HepG2 (cell line): ENCODE results near the gene SLC6A8. TPM values are rescaled to one million over a fixed set of nuclear protein-coding genes. Genes with fewer than 3 reads are reported as not detected.

Experiments used
- AHR ChIP-seq: IDR thresholded peaks from 2 replicates; pipeline ENCODE4 v1.6.1; 2018; ENCODE audit warnings: missing genetic modification reagents, missing compliant biosample characterization
- BORCS8-MEF2B ChIP-seq: sonication (generic); formaldehyde crosslinking; IDR thresholded peaks from 2 replicates; pipeline ENCODE4 v1.8.0; 2022; ENCODE audit warnings: mild to moderate bottlenecking, missing genetic modification reagents
- ETV5 ChIP-seq: IDR thresholded peaks from 2 replicates; pipeline ENCODE4 v1.6.1; 2018; ENCODE audit warnings: missing biosample characterization, missing genetic modification reagents, inconsistent platforms, borderline replicate concordance
- HDAC2 ChIP-seq: sonication (generic); formaldehyde crosslinking; IDR thresholded peaks from 2 replicates; pipeline ENCODE4 v1.4.0; 2020; ENCODE audit warnings: missing genetic modification reagents
- HES4 ChIP-seq: sonication (generic); formaldehyde crosslinking; IDR thresholded peaks from 2 replicates; pipeline ENCODE4 v1.9.0; 2021; ENCODE audit warnings: mild to moderate bottlenecking, missing genetic modification reagents, borderline replicate concordance
- ISL2 ChIP-seq: sonication (generic); formaldehyde crosslinking; IDR thresholded peaks from 2 replicates; pipeline ENCODE4 v1.5.0; 2020; ENCODE audit warnings: missing genetic modification reagents
- KDM3A ChIP-seq: IDR thresholded peaks from 2 replicates; pipeline ENCODE4 v1.6.1; 2018; ENCODE audit warnings: low read depth, missing compliant biosample characterization
- MED8 ChIP-seq: sonication (generic); formaldehyde crosslinking; IDR thresholded peaks from 2 replicates; pipeline ENCODE4 v1.8.1; 2023; ENCODE audit warnings: mild to moderate bottlenecking, missing genetic modification reagents; ENCODE audit not compliant: insufficient replicate concordance
- MEIS2 ChIP-seq: sonication (generic); formaldehyde crosslinking; IDR thresholded peaks from 2 replicates; pipeline ENCODE4 v1.9.0; 2021; ENCODE audit warnings: mild to moderate bottlenecking, missing genetic modification reagents
- NR1H2 ChIP-seq: sonication (generic); formaldehyde crosslinking; IDR thresholded peaks from 2 replicates; pipeline ENCODE4 v1.8.1; 2022; ENCODE audit warnings: low read depth, missing genetic modification reagents, borderline replicate concordance
- PHF21A ChIP-seq: sonication (generic); formaldehyde crosslinking; IDR thresholded peaks from 2 replicates; pipeline ENCODE4 v1.5.0; 2020; ENCODE audit warnings: mild to moderate bottlenecking, missing genetic modification reagents
- PITX1 ChIP-seq: sonication (generic); formaldehyde crosslinking; IDR thresholded peaks from 2 replicates; pipeline ENCODE4 v1.5.1; 2020; ENCODE audit warnings: mild to moderate bottlenecking, missing genetic modification reagents
- POLR2AphosphoS5 ChIP-seq: IDR thresholded peaks from 2 replicates; pipeline ENCODE4 v1.6.1; 2012; ENCODE audit warnings: low read depth, low read length
- RAD21 ChIP-seq: fragments of 450-650 bp; formaldehyde crosslinking; IDR thresholded peaks from 2 replicates; pipeline ENCODE4 v1.5.0; 2020; ENCODE audit warnings: mild to moderate bottlenecking
- RAD51 ChIP-seq: fragments of 450-650 bp; IDR thresholded peaks from 2 replicates; pipeline ENCODE4 v1.6.1; 2016; ENCODE audit warnings: borderline replicate concordance
- RFXAP ChIP-seq: sonication (generic); formaldehyde crosslinking; IDR thresholded peaks from 2 replicates; pipeline ENCODE4 v1.4.0; 2020; ENCODE audit warnings: missing genetic modification reagents, borderline replicate concordance
- RXRB ChIP-seq: IDR thresholded peaks from 2 replicates; pipeline ENCODE4 v1.6.1; 2016; ENCODE audit warnings: borderline replicate concordance, missing genetic modification reagents, missing compliant biosample characterization
- SAP130 ChIP-seq: IDR thresholded peaks from 2 replicates; pipeline ENCODE4 v1.6.1; 2016; ENCODE audit warnings: low read depth
- SIN3B ChIP-seq: fragments of 150-350 bp; IDR thresholded peaks from 2 replicates; pipeline ENCODE4 v1.6.1; 2014; ENCODE audit warnings: low read length
- SP2 ChIP-seq: sonication (generic); formaldehyde crosslinking; IDR thresholded peaks from 2 replicates; pipeline ENCODE4 v1.5.1; 2020; ENCODE audit warnings: mild to moderate bottlenecking, missing genetic modification reagents
- TBX2 ChIP-seq: sonication (generic); formaldehyde crosslinking; IDR thresholded peaks from 2 replicates; pipeline ENCODE4 v1.5.0; 2020; ENCODE audit warnings: missing genetic modification reagents, mild to moderate bottlenecking, borderline replicate concordance
- TGIF2 ChIP-seq: IDR thresholded peaks from 2 replicates; pipeline ENCODE4 v1.6.1; 2016; ENCODE audit warnings: control low read depth, missing compliant biosample characterization
- ZFP36L1 ChIP-seq: sonication (generic); formaldehyde crosslinking; IDR thresholded peaks from 2 replicates; pipeline ENCODE4 v1.8.0; 2022; ENCODE audit warnings: mild to moderate bottlenecking, missing genetic modification reagents, moderate library complexity
- ZFP36L2 ChIP-seq: sonication (generic); formaldehyde crosslinking; IDR thresholded peaks from 2 replicates; pipeline ENCODE4 v1.4.0; 2020; ENCODE audit warnings: missing genetic modification reagents
- ZFP82 ChIP-seq: sonication (generic); formaldehyde crosslinking; IDR thresholded peaks from 2 replicates; pipeline ENCODE4 v1.5.1; 2020; ENCODE audit warnings: mild to moderate bottlenecking, missing genetic modification reagents, borderline replicate concordance
- ZNF138 ChIP-seq: sonication (generic); formaldehyde crosslinking; IDR thresholded peaks from 2 replicates; pipeline ENCODE4 v1.5.0; 2020; ENCODE audit warnings: mild to moderate bottlenecking, low read depth, missing genetic modification reagents
- ZNF556 ChIP-seq: sonication (generic); formaldehyde crosslinking; IDR thresholded peaks from 2 replicates; pipeline ENCODE4 v1.4.0; 2020; ENCODE audit warnings: mild to moderate bottlenecking, missing genetic modification reagents, borderline replicate concordance
- ZNF580 ChIP-seq: IDR thresholded peaks from 2 replicates; pipeline ENCODE4 v1.6.1; 2016; ENCODE audit warnings: low read depth, borderline replicate concordance
- ZNF749 ChIP-seq: sonication (generic); formaldehyde crosslinking; IDR thresholded peaks from 2 replicates; pipeline ENCODE4 v1.8.0; 2022; ENCODE audit warnings: mild to moderate bottlenecking, missing genetic modification reagents, moderate library complexity, borderline replicate concordance
- ZNF841 ChIP-seq: sonication (generic); formaldehyde crosslinking; IDR thresholded peaks from 2 replicates; pipeline ENCODE4 v1.8.1; 2023; ENCODE audit warnings: missing genetic modification reagents, borderline replicate concordance
- ZSCAN21 ChIP-seq: sonication (generic); formaldehyde crosslinking; IDR thresholded peaks from 2 replicates; pipeline ENCODE4 v1.8.0; 2022; ENCODE audit warnings: mild to moderate bottlenecking, missing genetic modification reagents, moderate library complexity, borderline replicate concordance
- ZSCAN9 ChIP-seq: IDR thresholded peaks from 2 replicates; pipeline ENCODE4 v1.6.1; 2016; ENCODE audit warnings: borderline replicate concordance
- polyA plus RNA-seq, 8 experiments: library from polyadenylated mRNA; depleted of rRNA in 3 of 8; stranded (reverse) in 7 of 8; unstranded in 1 of 8; fragments of >200 nt; fragmentation: Illumina TruSeq in 4 of 8; extraction: Trizol in 4 of 8; gene quantifications; 2 replicates each; pipeline versions ENCODE4 v1.2.1 to v1.2.3, GENCODE V29; 2011 to 2016; ENCODE audit warnings: low read depth in 4 of 8, missing spikeins in 1 of 8, mixed read lengths in 1 of 8; ENCODE audit not compliant: insufficient read depth in 1 of 8
- total RNA-seq, 5 experiments: library from RNA; depleted of rRNA; stranded (reverse); fragments of >200 nt; fragmentation: Illumina TruSeq; extraction: Trizol; gene quantifications; 2 replicates each; pipeline ENCODE4 v1.2.3, GENCODE V29; 2016; ENCODE audit warnings: low read depth in 1 of 5

Gene SLC6A8
- total and polyA plus RNA-seq, 2 of the 13 experiments (the other 11 are each of a cell fraction or from before 2014, with no cell fraction given): 13.9 to 176 TPM

GRCh38 chrX:153646620-153647373, 40.9 kb upstream of the SLC6A8 start, which contains the start of gene DUSP9 (continued):
- TF ChIP-seq ZFP36L2 (CRISPR knock-in tag) (no peak), MED8 (CRISPR knock-in tag) (peak; percentile 78), NR1H2 (no peak), SIN3B (no peak), ISL2 (CRISPR knock-in tag) (peak; percentile 86), ZNF749 (CRISPR knock-in tag) (peak; percentile 79), ZNF138 (CRISPR knock-in tag) (no peak), HDAC2 (CRISPR knock-in tag) (peak; percentile 61), ZFP82 (no peak), RAD51 (no peak), RXRB (peak; percentile 93), ZNF841 (0 out of 2 replicates have a peak, but pooled peaks have one; percentile 16), TBX2 (CRISPR knock-in tag) (peak; percentile 72; the same call in 1 of the 2 replicates), RFXAP (CRISPR knock-in tag) (0 out of 2 replicates have a peak, but pooled peaks have one; percentile 39), ZNF580 (CRISPR knock-in tag) (no peak), HES4 (peak; percentile 48; the same call in 1 of the 2 replicates), TGIF2 (CRISPR knock-in tag) (peak; percentile 60; the same call in 1 of the 2 replicates), KDM3A (CRISPR knock-in tag) (peak; percentile 34; the same call in 1 of the 2 replicates), ZSCAN9 (CRISPR knock-in tag) (no peak; the same call in 1 of the 2 replicates), ZNF556 (CRISPR knock-in tag) (peak; percentile 52; the same call in 1 of the 2 replicates), PITX1 (CRISPR knock-in tag) (peak; percentile 55; the same call in 1 of the 2 replicates), AHR (CRISPR knock-in tag) (no peak), PHF21A (CRISPR knock-in tag) (peak; percentile 64; the same call in 1 of the 2 replicates), ZSCAN21 (CRISPR knock-in tag) (peak; percentile 84), ETV5 (CRISPR knock-in tag) (peak; percentile 19; the same call in 1 of the 2 replicates), SP2 (peak; percentile 29; the same call in 1 of the 2 replicates), SAP130 (CRISPR knock-in tag) (peak; percentile 69), RAD21 (CRISPR knock-in tag) (no peak), POLR2AphosphoS5 (peak; percentile 33), BORCS8-MEF2B (CRISPR knock-in tag) (0 out of 2 replicates have a peak, but pooled peaks have one; percentile 24), MEIS2 (CRISPR knock-in tag) (peak; percentile 32; the same call in 1 of the 2 replicates), ZFP36L1 (CRISPR knock-in tag) (peak; percentile 73; the same call in 1 of the 2 replicates)
